GM18505 (cell line): ENCODE results near the gene BAK1.
"Not testable (repeated sequence)": the region's sequence is repeated elsewhere in the genome, so short reads cannot be mapped to it uniquely, and the experiment has no call there.

ENCODE experiments used
- ATAC-seq: cut with Tn5 transposase; IDR thresholded peaks from one replicate; pipeline ENCODE4 v1.9.1; 2021; ENCODE audit not compliant: unreplicated experiment
- POLR2A ChIP-seq: IDR thresholded peaks from 4 replicates; pipeline ENCODE4 v1.6.1; 2011; ENCODE audit warnings: borderline replicate concordance; ENCODE audit not compliant: insufficient read depth, insufficient read length; ENCODE audit errors: extremely low read depth

BAK1 gene

GRCh38 chr6:33602180-33602579 lies 22.1 kb upstream of the BAK1 start:
- no peak for ATAC-seq
- TF ChIP-seq POLR2A: no peak

- TF ChIP-seq POLR2A: no peak
Observed at GRCh38 chr6:33600761-33601160, 20.7 kb upstream of the BAK1 start.

GRCh38 chr6:33599413-33599938 lies 19.4 kb upstream of the BAK1 start:
- no peak for ATAC-seq
- no peak for TF ChIP-seq POLR2A

More at GRCh38 chr6:33600761-33601160, 20.7 kb upstream of the BAK1 start:
- no peak for ATAC-seq

- no peak for ATAC-seq
- TF ChIP-seq POLR2A: no peak
Observed at GRCh38 chr6:33597551-33598322, 17.7 kb upstream of the BAK1 start.

GRCh38 chr6:33596894-33597293 lies 16.8 kb upstream of the BAK1 start:
- not testable (repeated sequence) for ATAC-seq

GRCh38 chr6:33595001-33595846 lies 15.1 kb upstream of the BAK1 start:
- no peak for ATAC-seq
- TF ChIP-seq POLR2A: no peak

- no peak for TF ChIP-seq POLR2A
- no peak for ATAC-seq
Observed at GRCh38 chr6:33593414-33593727, 13.3 kb upstream of the BAK1 start.

GRCh38 chr6:33592595-33593413 lies 12.7 kb upstream of the BAK1 start:
- peak; percentile 23 for TF ChIP-seq POLR2A
- peak; percentile 47 for ATAC-seq

- no peak for ATAC-seq
- TF ChIP-seq POLR2A: no peak
Observed at GRCh38 chr6:33592280-33592594, 12.2 kb upstream of the BAK1 start.

GRCh38 chr6:33591424-33592032 lies 11.5 kb upstream of the BAK1 start:
- no peak for ATAC-seq
- TF ChIP-seq POLR2A: no peak

- ATAC-seq: no peak
- no peak for TF ChIP-seq POLR2A
Observed at GRCh38 chr6:33590531-33591198, 10.6 kb upstream of the BAK1 start.

- TF ChIP-seq POLR2A: no peak
- ATAC-seq: no peak
Observed at GRCh38 chr6:33589731-33590530, 9.9 kb upstream of the BAK1 start.
